GM12872 (cell line): Measurements from ENCODE around the gene UBR2.

Experiments
- CTCF ChIP-seq: IDR thresholded peaks from 3 replicates; pipeline ENCODE4 v1.5.1; 2011; ENCODE audit warnings: low read depth, mild to moderate bottlenecking, low read length, moderate library complexity; ENCODE audit not compliant: insufficient read depth

The UBR2 gene

GRCh38 chr6:42563697-42564505 is at the start of gene UBR2:
Gene UBR2, plus strand, starts transcription at chr6:42564029. Its CDS starts 291 bp downstream, at chr6:42564320.
- peak; percentile 39 for TF ChIP-seq CTCF

DNA sequence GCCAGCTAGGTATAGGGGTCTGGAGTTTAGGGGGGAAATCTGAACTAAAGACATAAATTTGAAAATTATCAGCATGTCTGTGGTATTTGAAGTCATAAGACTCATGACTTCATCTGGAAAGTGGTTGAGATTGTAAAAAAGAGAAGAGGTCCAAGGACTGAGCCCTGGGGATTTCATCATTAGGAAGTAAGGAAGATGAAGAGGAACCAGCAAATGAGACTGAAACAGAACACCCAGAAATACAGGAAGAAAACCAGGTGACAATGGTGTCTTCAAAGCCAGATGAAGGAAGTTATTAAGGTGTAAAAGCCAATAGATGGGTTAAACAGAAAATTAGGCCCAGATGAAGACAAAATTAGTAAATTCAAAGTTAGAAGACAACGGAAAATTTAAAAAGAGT is 49.1 kb upstream of the UBR2 start:
- TF ChIP-seq CTCF, result no peak

DNA sequence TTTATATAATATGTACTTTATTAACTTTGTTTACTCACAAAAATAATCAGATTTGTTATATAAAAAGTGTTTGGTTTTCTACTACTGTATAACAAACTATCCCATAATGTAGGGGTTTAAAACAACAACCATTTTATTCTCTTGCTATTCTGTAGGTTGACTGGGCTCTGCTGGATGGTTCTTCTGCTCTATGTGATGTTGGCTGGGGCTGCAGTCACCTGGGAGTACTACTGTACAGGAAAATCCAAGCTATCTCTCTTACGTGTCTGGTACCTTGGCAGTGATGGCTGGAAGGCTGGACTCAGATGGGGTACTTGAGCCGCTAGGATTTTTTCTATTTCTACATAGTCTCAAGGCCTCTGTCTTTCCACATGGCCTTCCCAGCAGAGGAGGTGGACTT is 44.0 kb upstream of the UBR2 start:
- no peak for TF ChIP-seq CTCF

GRCh38 chr6:42520786-42521607 is 42.8 kb upstream of the UBR2 start:
- TF ChIP-seq CTCF, result no peak

DNA sequence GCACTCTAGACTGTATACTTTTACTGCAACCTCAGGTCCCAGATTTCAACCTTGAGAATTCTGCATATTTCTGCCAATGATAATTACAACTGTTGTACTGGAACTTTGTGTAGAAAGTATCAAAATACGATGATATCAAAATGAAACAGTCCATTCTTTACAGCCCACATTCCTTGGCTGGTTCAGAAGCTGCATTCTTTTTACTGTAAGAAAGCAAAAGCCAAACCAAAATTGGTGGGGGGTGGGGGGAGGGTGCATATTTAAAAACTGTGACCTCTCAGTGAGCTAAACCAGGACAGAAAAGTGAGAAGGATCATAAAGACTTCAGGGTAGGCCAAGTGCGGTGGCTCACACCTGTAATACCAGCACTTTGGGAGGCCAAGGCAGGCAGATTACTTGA is 41.8 kb upstream of the UBR2 start:
- TF ChIP-seq CTCF, result no peak

DNA sequence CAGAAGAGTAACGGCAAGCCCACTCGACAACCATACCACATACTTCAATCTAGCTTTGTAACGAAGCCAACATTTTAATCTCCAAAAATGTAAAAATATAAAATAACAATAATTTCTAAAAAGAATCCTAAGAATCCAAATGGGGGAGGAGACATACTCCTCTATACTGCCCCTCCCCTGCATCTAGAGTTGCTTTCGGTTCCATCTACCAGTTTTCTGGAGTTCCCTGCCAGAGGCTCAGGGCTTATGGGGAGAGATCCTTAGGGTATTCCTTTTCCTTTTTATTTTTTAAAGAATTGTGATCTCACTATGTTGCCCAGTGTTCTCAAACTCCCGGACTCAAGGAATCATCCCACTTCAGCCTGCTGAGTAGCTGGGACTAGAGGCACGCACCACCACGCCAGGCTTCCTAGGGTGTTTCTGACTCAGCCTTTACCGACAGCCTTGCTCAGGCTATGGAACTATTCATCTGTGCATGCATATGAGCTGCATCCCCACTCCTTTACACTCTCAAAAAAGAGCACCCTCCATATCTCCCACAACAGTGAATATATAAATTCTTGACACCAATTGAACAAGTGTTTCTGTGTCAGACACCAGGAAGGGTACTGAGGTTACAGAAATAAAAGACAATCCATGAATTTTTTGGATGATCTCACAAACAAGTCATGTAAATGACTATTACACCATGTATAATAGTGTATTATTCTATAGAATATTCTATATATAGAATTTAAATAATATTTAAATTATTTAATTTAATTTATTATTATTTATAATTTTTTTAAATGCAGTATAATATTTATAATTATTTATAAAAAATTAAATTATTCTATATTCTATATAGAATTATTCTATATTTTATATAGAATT is 40.7 kb upstream of the UBR2 start:
- no peak for TF ChIP-seq CTCF

- no peak for TF ChIP-seq CTCF
These were observed 38.6 kb upstream of the UBR2 start for GRCh38 chr6:42525206-42525605.
